GM21529 (cell line): ENCODE results near the gene CYP46A1.
"Not testable (repeated sequence)": the region's sequence is repeated elsewhere in the genome, so short reads cannot be mapped to it uniquely, and the experiment has no call there.

ENCODE experiments used
- ATAC-seq: cut with Tn5 transposase; IDR thresholded peaks from one replicate; pipeline ENCODE4 v1.9.1; 2021; ENCODE audit not compliant: unreplicated experiment

CYP46A1 gene

GRCh38 chr14:99754141-99755067 lies 70.3 kb downstream of the CYP46A1 start:
- ATAC-seq, result no peak

GRCh38 chr14:99755068-99755405 lies 70.9 kb downstream of the CYP46A1 start:
- no peak for ATAC-seq

GRCh38 chr14:99755629-99756603 lies 71.8 kb downstream of the CYP46A1 start:
- no peak for ATAC-seq

GRCh38 chr14:99756796-99757195 lies 72.7 kb downstream of the CYP46A1 start:
- no peak for ATAC-seq

- no peak for ATAC-seq
Measured at GRCh38 chr14:99757331-99758070, 73.4 kb downstream of the CYP46A1 start.

GRCh38 chr14:99758121-99758821 lies 74.2 kb downstream of the CYP46A1 start:
- ATAC-seq, result no peak

GRCh38 chr14:99758872-99759545 lies 74.9 kb downstream of the CYP46A1 start:
- no peak for ATAC-seq

- no peak for ATAC-seq
Measured at GRCh38 chr14:99759546-99759925, 75.4 kb downstream of the CYP46A1 start.

- no peak for ATAC-seq
Measured at GRCh38 chr14:99760817-99761216, 76.7 kb downstream of the CYP46A1 start.

- ATAC-seq, result not testable (repeated sequence)
Measured at GRCh38 chr14:99762911-99763310, 78.8 kb downstream of the CYP46A1 start.

GRCh38 chr14:99763527-99764221 lies 79.6 kb downstream of the CYP46A1 start:
- ATAC-seq, result no peak

GRCh38 chr14:99764222-99764706 lies 80.2 kb downstream of the CYP46A1 start:
- no peak for ATAC-seq

GRCh38 chr14:99768381-99768780 lies 84.3 kb downstream of the CYP46A1 start:
- ATAC-seq, result no peak

GRCh38 chr14:99769123-99769522 lies 85.0 kb downstream of the CYP46A1 start:
- no peak for ATAC-seq

GRCh38 chr14:99769799-99770198 lies 85.7 kb downstream of the CYP46A1 start:
- no peak for ATAC-seq

- no peak for ATAC-seq
Measured at GRCh38 chr14:99772371-99773283, 88.5 kb downstream of the CYP46A1 start.

- ATAC-seq, result no peak
Measured at GRCh38 chr14:99773521-99774497, 89.7 kb downstream of the CYP46A1 start.
